SK-N-SH treated with all-trans-retinoic acid at 6 μM for 48 hours (cell line): ENCODE data around the gene VCAM1.
A peak's percentile ranks its signal among the peaks of the same experiment; 100 is the strongest.

Experiments used
- ATAC-seq: fragments of 200-7000 bp; cut with Tn5 transposase; 3 replicates; pipeline ENCODE4 v1.9.1; 2020; ENCODE audit warnings: mild to moderate bottlenecking, moderate library complexity
- CREB5 ChIP-seq: fragments of 250-450 bp; sonication (Bioruptor Pico); IDR thresholded peaks from 2 replicates; pipeline ENCODE4 v1.5.1; 2020; ENCODE audit warnings: low read depth, mild to moderate bottlenecking, moderate library complexity
- CSRNP3 ChIP-seq: fragments of 250-450 bp; sonication (Bioruptor Pico); IDR thresholded peaks from 2 replicates; pipeline ENCODE4 v1.5.1; 2021; ENCODE audit warnings: mild to moderate bottlenecking, moderate library complexity
- ESRRG ChIP-seq: fragments of 250-450 bp; sonication (Bioruptor Pico); IDR thresholded peaks from 2 replicates; pipeline ENCODE4 v1.6.1; 2021; ENCODE audit warnings: mild to moderate bottlenecking
- GLIS3 ChIP-seq: fragments of 250-450 bp; sonication (Bioruptor Pico); IDR thresholded peaks from 2 replicates; pipeline ENCODE4 v1.5.0; 2020; ENCODE audit warnings: mild to moderate bottlenecking, moderate library complexity
- ISL1 ChIP-seq: fragments of 250-450 bp; sonication (Bioruptor Pico); IDR thresholded peaks from 2 replicates; pipeline ENCODE4 v2.1.2; 2022; ENCODE audit warnings: mild to moderate bottlenecking, moderate library complexity
- PATZ1 ChIP-seq: fragments of 250-450 bp; sonication (Bioruptor Pico); IDR thresholded peaks from 2 replicates; pipeline ENCODE4 v1.8.0; 2020; ENCODE audit warnings: mild to moderate bottlenecking, moderate library complexity, borderline replicate concordance
- POU6F1 ChIP-seq: fragments of 250-450 bp; sonication (Bioruptor Pico); IDR thresholded peaks from 2 replicates; pipeline ENCODE4 v1.8.0; 2021; ENCODE audit warnings: low read depth, mild to moderate bottlenecking, moderate library complexity, borderline replicate concordance
- TOX ChIP-seq: fragments of 250-450 bp; sonication (Bioruptor Pico); IDR thresholded peaks from 2 replicates; pipeline ENCODE4 v1.8.0; 2021; ENCODE audit warnings: mild to moderate bottlenecking, moderate library complexity, borderline replicate concordance
- TSHZ2 ChIP-seq: fragments of 250-450 bp; sonication (Bioruptor Pico); IDR thresholded peaks from 2 replicates; pipeline ENCODE4 v1.5.0; 2020; ENCODE audit warnings: mild to moderate bottlenecking, moderate library complexity
- ZC3H10 ChIP-seq: fragments of 250-450 bp; sonication (Bioruptor Pico); IDR thresholded peaks from 2 replicates; pipeline ENCODE4 v1.5.1; 2021; ENCODE audit warnings: mild to moderate bottlenecking, moderate library complexity
- ZFP3 ChIP-seq: fragments of 250-450 bp; sonication (Bioruptor Pico); IDR thresholded peaks from 2 replicates; pipeline ENCODE4 v1.5.0; 2020; ENCODE audit warnings: mild to moderate bottlenecking, moderate library complexity
- ZFP30 ChIP-seq: fragments of 450-650 bp; formaldehyde crosslinking; IDR thresholded peaks from 2 replicates; pipeline ENCODE4 v1.5.0; 2022; ENCODE audit warnings: mild to moderate bottlenecking, moderate library complexity
- ZNF565 ChIP-seq: fragments of 450-650 bp; formaldehyde crosslinking; conservative IDR thresholded peaks from 2 replicates; pipeline ENCODE4 v1.5.0; 2020; ENCODE audit warnings: low read depth, mild to moderate bottlenecking, moderate library complexity
- ZNF8 ChIP-seq: fragments of 450-650 bp; formaldehyde crosslinking; IDR thresholded peaks from 2 replicates; pipeline ENCODE4 v1.5.0; 2020; ENCODE audit warnings: mild to moderate bottlenecking, moderate library complexity

VCAM1 gene

GRCh38 chr1:100721526-100722207 is 2.1 kb downstream of the VCAM1 start:
- no peak for TF ChIP-seq CSRNP3
- TF ChIP-seq ISL1 (CRISPR knock-in tag) = peak; percentile 37; the same call in 1 of the 2 replicates
- TF ChIP-seq TSHZ2 (CRISPR knock-in tag) = no peak
- peak; percentile 91 for ATAC-seq

- TF ChIP-seq ZNF8 (no peak), ZC3H10 (CRISPR knock-in tag) (no peak), CREB5 (CRISPR knock-in tag) (no peak), ISL1 (CRISPR knock-in tag) (no peak), PATZ1 (CRISPR knock-in tag) (no peak), GLIS3 (CRISPR knock-in tag) (no peak), CSRNP3 (no peak), TOX (CRISPR knock-in tag) (no peak)
- no peak for ATAC-seq
Observed at GRCh38 chr1:100722221-100722620, 2.7 kb downstream of the VCAM1 start.

GRCh38 chr1:100724281-100724680 is 4.7 kb downstream of the VCAM1 start:
- TF ChIP-seq ZFP3 (no peak), TOX (CRISPR knock-in tag) (no peak), ISL1 (CRISPR knock-in tag) (no peak), ZFP30 (CRISPR knock-in tag) (no peak), CREB5 (CRISPR knock-in tag) (no peak), TSHZ2 (CRISPR knock-in tag) (no peak), GLIS3 (CRISPR knock-in tag) (no peak), POU6F1 (CRISPR knock-in tag) (no peak), ESRRG (CRISPR knock-in tag) (no peak), ZNF565 (CRISPR knock-in tag) (no peak)
- TF ChIP-seq, all 23 proteins: peak for 0
- no peak for ATAC-seq
